GM23338 (cell line): ENCODE measurements around the gene NEIL1. TPM values are rescaled to one million over a fixed set of nuclear protein-coding genes. Genes with fewer than 3 reads are reported as not detected.
A peak's percentile ranks its signal among the peaks of the same experiment; 100 is the strongest.

Experiments
- ATAC-seq: fragments of 200-7000 bp; cut with Tn5 transposase; 3 replicates; pipeline ENCODE4 v1.9.1; 2020
- DNase-seq: peaks from one replicate; pipeline ENCODE4 v3.0.0-alpha.2; 2015; ENCODE audit warnings: low spot score
- H2AFZ ChIP-seq: fragments of 200-600 bp; sonication (generic); 2 replicates; pipeline ENCODE4 v1.8.0; 2016; ENCODE audit warnings: antibody characterized with exemption, mild to moderate bottlenecking, moderate library complexity
- H3F3A ChIP-seq: fragments of 200-600 bp; sonication (generic); replicated peaks from 2 replicates; pipeline ENCODE4 v1.8.0; 2017; ENCODE audit warnings: antibody characterized with exemption, mixed run types, low read depth
- H3K27ac ChIP-seq: fragments of 200-600 bp; sonication (generic); 2 replicates; pipeline ENCODE4 v1.6.1; 2016; ENCODE audit warnings: low read depth
- H3K27me3 ChIP-seq: fragments of 200-600 bp; sonication (generic); 2 replicates; pipeline ENCODE4 v1.8.0; 2016; ENCODE audit warnings: mild to moderate bottlenecking, mixed run types, moderate library complexity; ENCODE audit not compliant: insufficient read depth
- H3K36me3 ChIP-seq: fragments of 200-600 bp; sonication (generic); 2 replicates; pipeline ENCODE4 v1.8.0; 2016; ENCODE audit warnings: mild to moderate bottlenecking; ENCODE audit not compliant: insufficient read depth
- H3K4me1 ChIP-seq: fragments of 200-600 bp; sonication (generic); 2 replicates; pipeline ENCODE4 v1.8.0; 2016; ENCODE audit warnings: mild to moderate bottlenecking, moderate library complexity; ENCODE audit not compliant: insufficient read depth
- H3K4me2 ChIP-seq: fragments of 200-600 bp; sonication (generic); 2 replicates; pipeline ENCODE4 v1.7.1; 2017; ENCODE audit warnings: mixed run types
- H3K4me3 ChIP-seq: fragments of 200-600 bp; sonication (generic); 2 replicates; pipeline ENCODE4 v1.6.1; 2016; ENCODE audit warnings: mixed run types
- H3K79me2 ChIP-seq: fragments of 200-600 bp; sonication (generic); replicated peaks from 2 replicates; pipeline ENCODE4 v1.8.0; 2017; ENCODE audit warnings: mild to moderate bottlenecking; ENCODE audit not compliant: insufficient read depth
- H3K9me2 ChIP-seq: fragments of 200-600 bp; sonication (generic); 2 replicates; pipeline ENCODE4 v1.8.0; 2017; ENCODE audit not compliant: insufficient read depth
- H4K20me1 ChIP-seq: fragments of 200-600 bp; sonication (generic); replicated peaks from 2 replicates; pipeline ENCODE4 v1.8.0; 2017; ENCODE audit warnings: mild to moderate bottlenecking; ENCODE audit not compliant: insufficient read depth
- H3K27ac Mint-ChIP-seq: 2 replicates; pipeline ENCODE4 v1.8.0; 2020; ENCODE audit warnings: inconsistent platforms, mild to moderate bottlenecking, moderate library complexity, mixed read lengths
- H3K27me3 Mint-ChIP-seq: 3 replicates; pipeline ENCODE4 v1.8.0; 2022; ENCODE audit warnings: low read depth, mild to moderate bottlenecking, moderate library complexity, mixed read lengths, inconsistent platforms; ENCODE audit not compliant: insufficient read depth, poor library complexity
- H3K36me3 Mint-ChIP-seq: 3 replicates; pipeline ENCODE4 v1.8.0; 2021; ENCODE audit warnings: low read depth, mild to moderate bottlenecking, inconsistent platforms, moderate library complexity, mixed read lengths
- H3K4me1 Mint-ChIP-seq: 3 replicates; pipeline ENCODE4 v1.8.0; 2020; ENCODE audit warnings: mild to moderate bottlenecking, inconsistent platforms, mixed read lengths
- H3K4me3 Mint-ChIP-seq: 3 replicates; pipeline ENCODE4 v1.8.0; 2021; ENCODE audit warnings: moderate library complexity, mild to moderate bottlenecking, inconsistent platforms, mixed read lengths
- H3K9me3 Mint-ChIP-seq: 3 replicates; pipeline ENCODE4 v1.8.0; 2020; ENCODE audit warnings: moderate library complexity, mild to moderate bottlenecking, inconsistent platforms, mixed read lengths
- CREB1 ChIP-seq: fragments of 250-450 bp; sonication (Bioruptor Pico); IDR thresholded peaks from 2 replicates; pipeline ENCODE4 v1.5.0; 2020; ENCODE audit warnings: low read depth, mild to moderate bottlenecking, moderate library complexity
- ETS1 ChIP-seq: IDR thresholded peaks from 2 replicates; pipeline ENCODE4 v1.6.1; 2016; ENCODE audit warnings: antibody characterized with exemption
- EZH2phosphoT487 ChIP-seq: fragments of 200-600 bp; sonication (generic); IDR thresholded peaks from one replicate; pipeline ENCODE4 v1.8.1; 2018; ENCODE audit warnings: antibody characterized with exemption; ENCODE audit not compliant: unreplicated experiment
- JUNB ChIP-seq: IDR thresholded peaks from one replicate; pipeline ENCODE4 v1.6.1; 2016; ENCODE audit warnings: antibody characterized with exemption; ENCODE audit not compliant: unreplicated experiment
- NANOG ChIP-seq: IDR thresholded peaks from 2 replicates; pipeline ENCODE4 v1.6.1; 2016; ENCODE audit warnings: antibody characterized with exemption, borderline replicate concordance
- POLR2AphosphoS5 ChIP-seq: IDR thresholded peaks from 2 replicates; pipeline ENCODE4 v1.6.1; 2016; ENCODE audit warnings: antibody characterized with exemption, low read depth
- ZNF114 ChIP-seq: fragments of 250-450 bp; sonication (Bioruptor Pico); IDR thresholded peaks from 2 replicates; pipeline ENCODE4 v1.5.0; 2020; ENCODE audit warnings: mild to moderate bottlenecking, moderate library complexity
- ZNF331 ChIP-seq: fragments of 250-450 bp; sonication (Bioruptor Pico); IDR thresholded peaks from 2 replicates; pipeline ENCODE4 v1.5.0; 2020; ENCODE audit warnings: low read depth, mild to moderate bottlenecking, moderate library complexity
- polyA plus RNA-seq: library from polyadenylated mRNA; unstranded; fragments of >200 nt; fragmentation: Nextera tagmentation; extraction: Ambion mirVana; gene quantifications from 2 replicates; pipeline ENCODE4 v1.2.1, GENCODE V29; 2016
- total RNA-seq: library from RNA; depleted of rRNA; stranded (reverse); fragments of >200 nt; shearing (Covaris generic); gene quantifications from 2 replicates; pipeline ENCODE4 v1.2.3, GENCODE V29; 2014

Gene NEIL1
- total and polyA plus RNA-seq, 2 experiments from 2014 or later: 6.2 to 17.0 TPM

DNA sequence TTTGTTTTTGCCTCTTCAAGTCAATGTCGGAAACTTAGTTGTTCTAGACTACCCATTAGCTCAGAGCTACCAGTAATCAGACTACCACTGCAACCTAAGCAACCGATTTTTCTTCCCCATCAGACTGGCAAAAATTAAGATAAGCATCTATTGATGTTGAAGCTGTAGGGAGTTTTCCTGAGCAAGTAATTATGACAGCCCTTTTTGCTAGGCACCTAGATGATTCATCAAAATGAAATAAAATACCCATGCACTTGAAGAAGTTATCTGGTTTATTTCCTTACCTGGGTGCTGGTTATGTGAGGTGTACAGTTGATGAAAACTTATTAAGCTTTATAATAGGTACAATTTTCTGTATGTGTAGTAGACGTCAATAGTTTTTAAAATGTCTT, 11.5 kb upstream of the NEIL1 start:
- Histone ChIP-seq H3K27ac (no peak overlapping the region), H3K79me2 (peaks cover 6% of the 10 kb centered on the region), H3K27me3 (no peaks in the 10 kb centered on the region), H2AFZ (peak overlapping the region; percentile 63; the same call in 1 of the 2 replicates), H3K4me1 (no peaks in the 10 kb centered on the region), H3F3A (no peaks in the 10 kb centered on the region), H3K36me3 (no peaks in the 10 kb centered on the region), H4K20me1 (no peaks in the 10 kb centered on the region), H3K9me2 (no peaks in the 10 kb centered on the region), H3K4me2 (peak overlapping the region; percentile 94), H3K4me3 (peak overlapping the region; percentile 74)
- no peak for TF ChIP-seq EZH2phosphoT487
- TF ChIP-seq NANOG: no peak
- H3K36me3 Mint-ChIP-seq: peaks cover 6% of the 10 kb centered on the region
- ATAC-seq (no peak), DNase-seq (no peak)
- peak overlapping the region; percentile 98 for H3K4me3 Mint-ChIP-seq
- H3K27me3 Mint-ChIP-seq: peaks cover 18% of the 10 kb centered on the region
- H3K27ac Mint-ChIP-seq: peak overlapping the region; percentile 96
- H3K9me3 Mint-ChIP-seq: peaks cover 3% of the 10 kb centered on the region; the same call in 2 of the 3 replicates
- H3K4me1 Mint-ChIP-seq: peaks cover 14% of the 10 kb centered on the region

DNA sequence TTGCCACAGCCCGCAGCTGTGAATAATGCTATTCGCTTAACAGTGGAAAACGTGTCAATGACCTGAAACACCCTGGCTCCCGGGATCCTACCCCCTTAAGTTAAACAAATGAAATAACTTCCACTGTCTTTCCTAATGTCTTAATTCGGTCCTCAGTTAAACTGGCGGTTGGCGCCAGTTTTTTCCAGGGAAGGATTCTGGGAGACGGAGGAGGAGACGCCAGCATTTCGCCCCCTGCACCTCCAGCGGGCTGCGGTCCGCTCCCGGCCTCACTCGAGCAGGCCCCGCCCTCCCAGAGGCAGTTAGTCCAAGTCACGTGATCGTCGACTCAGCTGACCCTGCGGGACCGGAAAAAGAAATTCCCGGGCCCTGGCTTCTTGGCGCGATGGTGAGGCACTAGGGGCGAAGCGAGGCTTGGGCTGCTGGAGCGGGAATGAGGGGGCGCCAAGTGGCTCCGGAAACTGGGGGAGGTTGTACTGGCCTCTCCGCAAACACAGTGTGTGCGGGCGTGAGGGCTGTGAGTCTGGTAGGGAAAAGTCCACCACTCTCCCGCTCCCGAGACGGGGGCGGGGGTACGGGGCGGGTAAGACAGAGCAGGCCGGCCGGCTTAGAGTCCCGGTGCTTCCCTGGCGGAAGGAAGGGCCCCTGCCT, 11.0 kb upstream of the NEIL1 start, which contains the start of gene COMMD4:
Gene COMMD4, plus strand, starts transcription at position 359 of the 651 bp plus-strand sequence. Its CDS starts 27 bp downstream, at position 386.
- ATAC-seq: peak; percentile 94
- Histone ChIP-seq H3K4me2 (peak within 1 kb of the TSS; percentile 94), H2AFZ (peak within 1 kb of the TSS; percentile 88), H3K27me3 (no peaks in the 10 kb centered on the region), H3K4me1 (no peaks in the 10 kb centered on the region), H4K20me1 (no peaks in the 10 kb centered on the region), H3K27ac (no peak within 1 kb of the TSS), H3K36me3 (no peaks in the 10 kb centered on the region), H3K4me3 (peak within 1 kb of the TSS; percentile 74), H3F3A (no peaks in the 10 kb centered on the region), H3K79me2 (peaks cover 6% of the 10 kb centered on the region), H3K9me2 (no peaks in the 10 kb centered on the region)
- Mint-ChIP-seq H3K4me3 (peak within 1 kb of the TSS; percentile 98), H3K36me3 (peaks cover 9% of the 10 kb centered on the region), H3K9me3 (peaks cover 3% of the 10 kb centered on the region; the same call in 2 of the 3 replicates), H3K27ac (peak within 1 kb of the TSS; percentile 96), H3K4me1 (peaks cover 14% of the 10 kb centered on the region), H3K27me3 (peaks cover 18% of the 10 kb centered on the region)
- peak; percentile 99 for DNase-seq
- TF ChIP-seq POLR2AphosphoS5 (peak; percentile 61), CREB1 (CRISPR knock-in tag) (no peak), ETS1 (peak; percentile 70), JUNB (no peak)

DNA sequence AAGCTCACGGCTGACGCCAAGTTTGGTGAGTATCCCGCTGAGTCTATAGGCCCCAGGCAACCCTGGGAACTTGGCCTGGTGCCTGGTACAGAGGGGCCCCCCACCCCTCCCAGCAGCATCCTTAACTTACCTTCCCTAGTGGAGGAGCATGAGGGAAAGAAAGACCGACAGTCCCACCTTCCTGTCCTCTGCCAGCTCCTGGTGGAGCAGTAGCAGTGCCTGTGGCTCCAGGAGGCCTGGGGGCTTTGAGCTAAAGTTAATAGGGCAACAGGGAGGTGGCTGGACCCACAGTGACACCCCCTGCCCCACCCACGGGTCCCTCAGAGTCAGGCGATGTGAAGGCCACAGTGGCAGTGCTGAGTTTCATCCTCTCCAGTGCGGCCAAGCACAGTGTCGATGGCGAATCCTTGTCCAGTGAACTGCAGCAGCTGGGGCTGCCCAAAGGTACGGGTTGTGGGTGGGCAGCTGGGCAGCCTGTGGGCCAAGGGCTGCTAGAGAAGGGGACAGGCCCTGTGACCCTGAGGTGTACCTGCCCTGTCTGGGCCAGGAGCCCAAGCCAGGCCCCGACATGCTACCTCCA, 8.1 kb upstream of the NEIL1 start:
- TF ChIP-seq ZNF114 (CRISPR knock-in tag) (no peak), ZNF331 (CRISPR knock-in tag) (no peak)
- H3K4me1 Mint-ChIP-seq: peaks cover 14% of the 10 kb centered on the region
- Histone ChIP-seq H3K4me2 (no peak overlapping the region), H3K27me3 (no peaks in the 10 kb centered on the region), H3K9me2 (no peaks in the 10 kb centered on the region), H3K79me2 (peaks cover 6% of the 10 kb centered on the region), H3K36me3 (no peaks in the 10 kb centered on the region), H2AFZ (no peak overlapping the region), H4K20me1 (no peaks in the 10 kb centered on the region), H3K4me1 (no peaks in the 10 kb centered on the region), H3F3A (no peaks in the 10 kb centered on the region), H3K4me3 (no peak overlapping the region), H3K27ac (no peak overlapping the region)
- H3K36me3 Mint-ChIP-seq: peaks cover 14% of the 10 kb centered on the region
- peaks cover 3% of the 10 kb centered on the region; the same call in 2 of the 3 replicates for H3K9me3 Mint-ChIP-seq
- no peak overlapping the region for H3K4me3 Mint-ChIP-seq
- ATAC-seq (no peak), DNase-seq (no peak)
- no peak overlapping the region for H3K27ac Mint-ChIP-seq
- H3K27me3 Mint-ChIP-seq: peaks cover 20% of the 10 kb centered on the region
